T-cell (primary cell): ENCODE data around the gene IGLL5. TPM values are rescaled to one million over a fixed set of nuclear protein-coding genes. Genes with fewer than 3 reads are reported as not detected.
A peak's percentile ranks its signal among the peaks of the same experiment; 100 is the strongest.

Source experiments
- ATAC-seq, 4 experiments: fragments of 200-7000 bp in 3 of 4; fragments of 150-1000 bp in 1 of 4; cut with Tn5 transposase; replicated peaks in 1 of 4; 1 replicate in 3 of 4; 2 replicates in 1 of 4; pipeline ENCODE4 v1.10.0; 2021; ENCODE audit warnings: moderate library complexity in 3 of 4, mild to moderate bottlenecking in 2 of 4, moderate number of reproducible peaks in 1 of 4
- CTCF ChIA-PET, 2 donors: fragments of 300-600 bp; sonication (Branson Sonifier 250); formaldehyde crosslinking; loops; one replicate each; lab custom pipeline; 2022; ENCODE audit warnings: antibody characterized with exemption in 2 of 2; lab: Charles Lee
- POLR2A ChIA-PET, 2 donors: fragments of 300-600 bp; sonication (Branson Sonifier 250); formaldehyde crosslinking; loops; one replicate each; lab custom pipeline; 2022; ENCODE audit warnings: antibody characterized with exemption in 2 of 2; lab: Charles Lee
- DNase-seq, 35 experiments: peaks; one replicate each; pipeline versions ENCODE4 v3.0.0 to v3.0.0-alpha.2; 2013 to 2023
- H3K27ac ChIP-seq: one replicate; pipeline ENCODE4 v1.5.1; 2013; ENCODE audit warnings: low read length
- H3K27me3 ChIP-seq, 2 experiments: replicated peaks in 1 of 2; 1 replicate in 1 of 2; 2 replicates in 1 of 2; pipeline versions ENCODE4 v1.6.1 to v1.7.0; 2013; ENCODE audit warnings: low read length in 1 of 2, mixed read lengths in 1 of 2; ENCODE audit not compliant: control insufficient read depth in 2 of 2, insufficient read depth in 2 of 2; ENCODE audit errors: extremely low read depth in 1 of 2
- H3K36me3 ChIP-seq, 2 donors: 1 replicate in 1 of 2; 2 replicates in 1 of 2; pipeline versions ENCODE4 v1.6.1 to v1.7.0; 2013; ENCODE audit warnings: low read length in 1 of 2; ENCODE audit not compliant: control insufficient read depth in 2 of 2, insufficient read depth in 1 of 2; ENCODE audit errors: extremely low read depth in 1 of 2
- H3K4me1 ChIP-seq, 2 experiments: 1 replicate in 1 of 2; 2 replicates in 1 of 2; pipeline versions ENCODE4 v1.6.1 to v1.7.0; 2013; ENCODE audit warnings: low read length in 2 of 2, mixed read lengths in 1 of 2; ENCODE audit not compliant: insufficient read depth in 2 of 2, control insufficient read depth in 1 of 2; ENCODE audit errors: extremely low read depth in 1 of 2
- H3K4me3 ChIP-seq, 2 donors: 1 replicate in 1 of 2; 2 replicates in 1 of 2; pipeline versions ENCODE4 v1.5.1 to v1.7.0; 2013; ENCODE audit warnings: mild to moderate bottlenecking in 2 of 2, low read length in 1 of 2, moderate library complexity in 1 of 2; ENCODE audit not compliant: control insufficient read depth in 1 of 2; ENCODE audit errors: extremely low read depth in 1 of 2
- H3K9me3 ChIP-seq: 2 replicates; pipeline ENCODE4 v1.7.0; 2013
- H3K27ac Mint-ChIP-seq, 2 donors: one replicate each; pipeline ENCODE4 v1.8.0; 2020 to 2021; ENCODE audit warnings: mild to moderate bottlenecking in 2 of 2, mixed read lengths in 2 of 2
- H3K27me3 Mint-ChIP-seq, 2 donors: one replicate each; pipeline ENCODE4 v1.8.0; 2021 to 2022; ENCODE audit warnings: mixed read lengths in 2 of 2
- H3K36me3 Mint-ChIP-seq: one replicate; pipeline ENCODE4 v1.8.0; 2021; ENCODE audit warnings: mixed read lengths
- H3K4me1 Mint-ChIP-seq, 3 donors: one replicate each; pipeline ENCODE4 v1.8.0; 2020 to 2022; ENCODE audit warnings: mixed read lengths in 3 of 3, mild to moderate bottlenecking in 1 of 3
- H3K4me3 Mint-ChIP-seq, 3 donors: one replicate each; pipeline ENCODE4 v1.8.0; 2020 to 2022; ENCODE audit warnings: mild to moderate bottlenecking in 3 of 3, mixed read lengths in 3 of 3, moderate library complexity in 3 of 3
- H3K9me3 Mint-ChIP-seq, 3 donors: one replicate each; pipeline ENCODE4 v1.8.0; 2020 to 2022; ENCODE audit warnings: mixed read lengths in 3 of 3
- WGBS: methylation state at CpG from one replicate; pipeline ENCODE4 v1.1.5; 2013; ENCODE audit warnings: missing lambda C conversion rate; ENCODE audit not compliant: insufficient coverage; 5-methylcytosine and 5-hydroxymethylcytosine counted together
- total RNA-seq, 35 experiments: library from RNA in 6 of 35; stranded (reverse) in 6 of 35; fragments of 120-200 nt in 1 of 35; gene quantifications; one replicate each; pipeline versions ENCODE4 v1.2.1 to v1.2.4 and lab custom pipeline; 2013 to 2026

The IGLL5 gene
- total RNA-seq, 5 donors from 2014 or later (not counting 1 experiment from before 2014, with no cell fraction given), result 0.35 to 2.9 (median 2.1) TPM

DNA sequence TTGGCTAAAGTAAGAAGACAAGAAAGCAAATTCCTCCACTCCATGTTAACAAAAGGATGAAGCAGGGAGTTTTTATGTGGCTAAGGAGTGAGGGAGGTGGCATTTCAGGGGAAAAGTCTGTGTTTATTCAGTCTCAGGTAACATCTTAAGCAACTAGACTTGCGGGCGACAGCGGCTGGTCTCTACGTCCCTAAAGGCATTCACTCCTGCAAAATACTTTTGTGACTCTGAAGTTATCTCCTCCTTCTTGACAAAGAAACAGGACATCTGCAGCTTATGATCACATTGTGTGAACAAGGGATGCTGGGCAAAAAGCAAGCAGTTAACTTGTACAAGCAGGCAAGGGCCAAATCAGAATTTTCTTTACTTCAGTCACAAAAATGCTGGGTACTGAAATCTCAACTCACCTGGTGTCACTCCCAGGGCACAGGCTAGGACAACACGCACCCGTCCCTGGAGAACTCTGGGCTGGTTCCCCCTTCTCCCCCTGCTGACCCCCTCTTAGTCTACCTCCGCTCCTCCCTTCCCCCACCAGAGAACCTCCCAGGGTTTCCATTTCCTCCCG lies 38.3 kb downstream of the IGLL5 start:
- peaks cover 0 to 22% of the 10 kb centered on the region in 2 experiments for H3K27me3 ChIP-seq
- H3K27ac ChIP-seq, result no peak overlapping the region
- ATAC-seq (no peak), DNase-seq (no peak)
- H3K4me3 ChIP-seq, result no peak overlapping the region
- POLR2A ChIA-PET, result no interaction called here
- H3K27me3 Mint-ChIP-seq, result no peaks in the 10 kb centered on the region
- no peak overlapping the region for H3K4me3 Mint-ChIP-seq
- H3K4me1 ChIP-seq, result peaks cover 5 to 35% of the 10 kb centered on the region in 2 experiments
- H3K27ac Mint-ChIP-seq, result no peak overlapping the region
- no peaks in the 10 kb centered on the region for H3K9me3 ChIP-seq
- CTCF ChIA-PET, result no interaction called here
- no peaks in the 10 kb centered on the region for H3K36me3 ChIP-seq
- H3K9me3 Mint-ChIP-seq, result no peaks in the 10 kb centered on the region
- WGBS, result 46% methylated on average over 2 of the region's 8 CpGs
- no peaks in the 10 kb centered on the region for H3K36me3 Mint-ChIP-seq
- H3K4me1 Mint-ChIP-seq, result peaks cover 17 to 44% (median 18%) of the 10 kb centered on the region in 3 donors

DNA sequence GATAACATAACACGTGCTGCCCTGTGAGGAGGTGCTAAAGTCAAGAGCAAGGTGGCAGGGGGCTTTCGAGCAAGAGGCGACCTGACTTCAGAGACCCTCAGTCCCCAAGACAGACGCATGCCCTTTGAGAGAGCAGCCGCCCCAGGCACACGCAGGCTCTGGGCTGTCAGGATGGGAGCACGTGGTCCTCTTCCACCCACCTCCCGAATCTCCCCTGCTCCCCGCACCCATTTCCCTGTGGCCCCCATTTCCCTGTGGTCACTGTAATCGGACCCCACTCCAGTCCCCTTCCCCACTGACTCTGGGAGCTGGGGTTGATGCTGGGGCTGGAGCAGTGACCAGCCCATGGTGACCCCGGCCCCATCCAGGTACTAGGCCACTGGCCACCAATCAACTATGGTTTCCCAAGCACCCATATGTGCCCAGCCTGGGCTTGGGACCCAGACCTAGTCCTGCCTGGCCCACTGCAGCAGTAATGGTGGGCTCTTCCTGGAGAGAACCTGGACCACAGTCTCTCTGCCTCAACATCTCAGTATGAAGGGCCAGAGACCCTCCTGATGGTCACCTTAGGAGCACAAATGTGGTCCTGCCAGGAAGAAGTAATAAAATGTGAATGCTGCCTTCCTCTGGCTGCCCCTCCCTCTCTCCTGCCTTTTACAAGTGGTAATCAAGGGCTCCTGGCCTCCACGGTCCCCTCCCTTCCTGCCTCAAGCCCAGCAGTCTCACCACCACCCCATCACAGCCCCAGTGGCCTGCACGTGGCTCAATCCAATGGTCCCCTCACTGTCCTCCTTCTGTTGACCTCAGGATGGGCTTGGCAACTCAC lies 39.0 kb downstream of the IGLL5 start:
- H3K27ac ChIP-seq, result no peak overlapping the region
- no peaks in the 10 kb centered on the region for H3K27me3 Mint-ChIP-seq
- ATAC-seq, result no peak
- H3K4me1 ChIP-seq, result peaks cover 5 to 35% of the 10 kb centered on the region in 2 experiments
- no peaks in the 10 kb centered on the region for H3K36me3 Mint-ChIP-seq
- ChIA-PET POLR2A (no interaction called here), CTCF (no interaction called here)
- no peak for DNase-seq
- peaks cover 0 to 22% of the 10 kb centered on the region in 2 experiments for H3K27me3 ChIP-seq
- no peak overlapping the region for H3K4me3 Mint-ChIP-seq
- no peaks in the 10 kb centered on the region for H3K9me3 Mint-ChIP-seq
- no peaks in the 10 kb centered on the region for H3K9me3 ChIP-seq
- H3K27ac Mint-ChIP-seq, result no peak overlapping the region
- 82% methylated on average over 8 of the region's 13 CpGs for WGBS
- H3K36me3 ChIP-seq, result no peaks in the 10 kb centered on the region
- peaks cover 17 to 48% (median 18%) of the 10 kb centered on the region in 3 donors for H3K4me1 Mint-ChIP-seq
- H3K4me3 ChIP-seq, result no peak overlapping the region

DNA sequence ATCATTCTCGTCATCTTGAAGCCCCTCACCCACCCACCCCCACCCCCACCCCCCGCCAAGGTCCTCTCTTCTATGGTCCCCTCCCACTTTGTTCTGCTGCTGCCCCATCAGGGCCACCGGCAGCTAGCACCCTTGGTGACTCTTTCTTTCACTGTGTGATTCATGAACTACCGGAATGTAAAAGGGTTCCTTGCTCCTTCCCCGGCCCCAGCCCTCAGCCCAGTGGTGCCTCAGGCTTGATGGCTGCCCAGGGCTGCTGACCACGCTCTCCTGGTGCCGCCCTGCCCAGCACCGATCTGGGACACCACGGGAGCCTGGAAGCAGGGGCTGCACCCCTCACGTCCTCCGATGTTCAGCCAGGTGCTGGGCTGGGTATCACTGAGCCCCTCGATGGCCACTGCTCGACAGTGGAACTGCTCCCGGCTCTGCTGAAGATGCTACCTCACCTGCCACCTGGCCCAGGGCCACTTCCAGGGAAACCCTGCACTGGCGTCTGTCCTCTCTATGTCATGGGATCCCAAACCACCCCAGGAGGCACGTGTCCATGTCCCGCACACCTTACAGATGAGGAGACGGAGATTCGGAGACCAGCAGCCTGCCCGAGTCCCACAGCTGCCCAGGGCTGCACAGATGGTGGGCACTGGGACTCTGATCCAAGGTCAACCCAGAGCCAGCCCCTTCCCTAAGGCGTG lies 39.7 kb downstream of the IGLL5 start:
- no peaks in the 10 kb centered on the region for H3K36me3 Mint-ChIP-seq
- H3K36me3 ChIP-seq, result no peaks in the 10 kb centered on the region
- no peak overlapping the region for H3K4me3 Mint-ChIP-seq
- no peak overlapping the region for H3K4me3 ChIP-seq
- no peaks in the 10 kb centered on the region for H3K9me3 Mint-ChIP-seq
- H3K4me1 ChIP-seq, result peaks cover 5 to 35% of the 10 kb centered on the region in 2 experiments
- POLR2A ChIA-PET, result no interaction called here
- H3K27ac ChIP-seq, result no peak overlapping the region
- no peak overlapping the region for H3K27ac Mint-ChIP-seq
- WGBS, result 91% methylated on average over 19 of the region's 21 CpGs
- peaks cover 0 to 22% of the 10 kb centered on the region in 2 experiments for H3K27me3 ChIP-seq
- H3K4me1 Mint-ChIP-seq, result peaks cover 17 to 48% (median 18%) of the 10 kb centered on the region in 3 donors
- H3K27me3 Mint-ChIP-seq, result no peaks in the 10 kb centered on the region
- ATAC-seq, result no peak
- DNase-seq, result no peak
- CTCF ChIA-PET, result no interaction called here
- no peaks in the 10 kb centered on the region for H3K9me3 ChIP-seq

DNA sequence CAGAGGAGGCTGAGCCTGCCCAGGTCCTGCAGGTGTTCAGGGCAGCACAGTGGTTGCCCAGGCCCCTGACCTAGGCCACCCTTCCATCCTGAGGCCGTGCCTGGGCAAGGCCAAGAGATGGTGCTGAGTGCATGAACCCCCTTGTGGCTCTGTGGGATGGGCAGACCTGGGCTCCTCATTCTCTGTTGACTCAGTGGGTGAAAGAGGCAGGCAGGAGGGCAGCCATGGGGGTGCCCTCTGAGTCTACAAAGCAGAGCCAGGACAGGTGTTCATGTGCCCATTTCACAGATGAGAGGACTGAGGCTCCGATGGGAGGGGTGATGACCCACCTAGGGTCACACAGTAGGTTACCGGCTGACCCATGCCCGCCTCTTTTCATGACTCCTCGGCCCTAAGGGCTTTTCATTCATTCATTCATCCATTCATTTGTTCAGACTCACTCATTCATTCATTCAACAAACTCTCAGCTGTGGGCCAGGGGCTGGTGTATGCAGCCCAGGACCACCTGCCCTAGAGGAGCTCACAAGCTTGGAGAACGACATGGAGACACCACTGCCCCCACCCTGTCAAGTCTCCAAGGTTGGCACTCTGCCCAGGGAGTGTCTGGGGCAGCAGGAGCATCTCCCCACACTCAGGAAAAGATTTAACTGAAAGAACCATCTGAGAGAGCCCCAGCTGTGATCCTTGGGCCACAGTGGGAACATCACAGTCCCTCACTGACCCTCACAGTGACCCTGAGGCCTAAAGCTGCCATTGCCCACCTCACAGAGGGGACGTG lies 40.5 kb downstream of the IGLL5 start:
- Histone ChIP-seq H3K27ac (peak overlapping the region; percentile 34), H3K4me1 (peaks cover 5 to 35% of the 10 kb centered on the region in 2 experiments), H3K4me3 (no peak overlapping the region), H3K36me3 (no peaks in the 10 kb centered on the region), H3K27me3 (peaks cover 0 to 22% of the 10 kb centered on the region in 2 experiments), H3K9me3 (no peaks in the 10 kb centered on the region)
- peaks cover 17 to 48% (median 18%) of the 10 kb centered on the region in 3 donors for H3K4me1 Mint-ChIP-seq
- H3K27ac Mint-ChIP-seq, result no peak overlapping the region
- ATAC-seq (no peak), DNase-seq (no peak)
- peak overlapping the region in 1 of 3 donors; percentile 44 for H3K4me3 Mint-ChIP-seq
- no peaks in the 10 kb centered on the region for H3K27me3 Mint-ChIP-seq
- ChIA-PET POLR2A (no interaction called here), CTCF (no interaction called here)
- 64% methylated on average over 7 of the region's 7 CpGs for WGBS
- H3K36me3 Mint-ChIP-seq, result no peaks in the 10 kb centered on the region
- no peaks in the 10 kb centered on the region for H3K9me3 Mint-ChIP-seq

DNA sequence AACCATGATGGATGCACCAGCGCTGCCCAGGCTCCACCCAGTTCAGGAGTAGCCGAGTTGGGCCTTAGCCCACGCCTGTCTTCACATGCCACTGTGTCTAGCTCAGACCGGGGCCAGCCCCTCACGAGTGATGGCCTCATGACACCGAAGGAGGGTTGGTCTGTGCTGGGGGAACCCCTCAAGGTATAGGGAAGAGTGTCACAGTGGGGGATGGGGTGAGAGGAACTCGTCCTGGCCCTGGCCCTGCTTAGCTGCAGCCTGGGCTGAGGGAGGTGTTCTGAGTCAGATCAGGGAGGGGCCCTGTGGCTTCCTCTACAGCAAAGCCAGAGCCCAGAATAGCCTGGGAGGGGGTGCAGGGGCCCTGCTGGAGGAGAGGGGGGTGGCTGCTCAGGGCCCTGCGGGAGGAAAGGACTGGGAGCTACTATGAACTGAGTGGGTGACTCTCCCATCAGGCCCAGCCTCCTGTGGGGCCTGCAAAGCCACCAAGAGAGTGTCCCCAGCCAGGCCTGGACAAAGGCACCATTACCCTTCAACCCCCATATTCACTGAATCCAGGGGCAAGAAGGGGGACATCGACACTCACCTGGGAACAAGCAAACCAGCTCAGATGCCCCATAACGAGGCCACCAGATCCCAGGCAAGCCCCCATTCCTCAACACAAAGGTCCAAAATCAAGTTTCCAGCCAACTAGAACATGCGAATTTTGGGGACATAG lies 41.2 kb downstream of the IGLL5 start:
- WGBS, result 42% methylated on average over 8 of the region's 11 CpGs
- Histone ChIP-seq H3K4me1 (peaks cover 5 to 35% of the 10 kb centered on the region in 2 experiments), H3K9me3 (no peaks in the 10 kb centered on the region), H3K36me3 (no peaks in the 10 kb centered on the region), H3K4me3 (no peak overlapping the region), H3K27me3 (peaks cover 0 to 22% of the 10 kb centered on the region in 2 experiments), H3K27ac (peak overlapping the region; percentile 34)
- H3K9me3 Mint-ChIP-seq, result no peaks in the 10 kb centered on the region
- H3K27me3 Mint-ChIP-seq, result no peaks in the 10 kb centered on the region
- ChIA-PET CTCF (no interaction called here), POLR2A (no interaction called here)
- DNase-seq (peak in 32 of 35 experiments; percentile 10 to 76 (median 40)), ATAC-seq (peak; percentile 60 to 96 (median 84))
- H3K4me1 Mint-ChIP-seq, result peaks cover 17 to 51% (median 18%) of the 10 kb centered on the region in 3 donors
- peak overlapping the region in 1 of 2 donors; percentile 23 for H3K27ac Mint-ChIP-seq
- H3K4me3 Mint-ChIP-seq, result peak overlapping the region in 1 of 3 donors; percentile 44
- H3K36me3 Mint-ChIP-seq, result no peaks in the 10 kb centered on the region
